Measurements from ENCODE around the gene EFHC2.

The EFHC2 gene

GRCh38 chrX:44343412-44344141, at the start of gene EFHC2:
TSS of gene EFHC2 (minus strand) at chrX:44343672. CDS start at chrX:44343588, 84 bp downstream.
- DNase-seq (ENCODE audit: low read depth) = peak; percentile 30

- no peak for DNase-seq (ENCODE audit: low read depth)
These were observed 49.3 kb upstream of the EFHC2 start for GRCh38 chrX:44392767-44393166.

DNA sequence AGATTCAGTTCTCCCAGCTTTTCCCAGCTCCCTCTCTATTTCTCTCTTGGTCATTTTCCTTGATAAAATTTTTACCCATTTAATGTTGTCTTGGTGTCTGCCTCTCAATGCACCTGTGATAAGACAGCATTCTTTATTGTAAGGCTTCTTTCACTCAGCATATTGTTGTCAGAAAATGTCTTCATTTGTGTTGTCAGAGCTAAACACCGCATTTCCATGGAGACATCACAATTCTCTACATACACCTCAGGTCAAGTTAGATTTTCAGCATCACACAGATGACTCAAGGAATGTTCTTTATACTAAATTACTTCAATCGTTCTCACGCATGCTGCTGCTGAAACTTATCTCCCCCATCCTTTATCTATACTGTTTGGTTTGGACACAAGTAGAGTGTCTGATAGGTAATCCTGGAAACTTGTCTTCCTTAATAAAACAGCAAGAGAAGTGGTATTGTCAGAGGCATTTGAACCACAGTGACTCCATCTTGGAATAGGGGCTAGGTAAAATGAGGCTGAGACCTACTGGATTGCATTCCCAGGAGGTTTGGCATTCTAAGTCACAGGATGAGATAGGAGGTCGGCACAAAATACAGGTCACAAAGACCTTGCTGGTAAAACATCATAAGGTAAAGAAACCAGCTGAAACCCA, 41.3 kb upstream of the EFHC2 start:
- no peak for DNase-seq (ENCODE audit: low read depth)

GRCh38 chrX:44382871-44383270, 39.4 kb upstream of the EFHC2 start:
- no peak for DNase-seq (ENCODE audit: low read depth)

DNA sequence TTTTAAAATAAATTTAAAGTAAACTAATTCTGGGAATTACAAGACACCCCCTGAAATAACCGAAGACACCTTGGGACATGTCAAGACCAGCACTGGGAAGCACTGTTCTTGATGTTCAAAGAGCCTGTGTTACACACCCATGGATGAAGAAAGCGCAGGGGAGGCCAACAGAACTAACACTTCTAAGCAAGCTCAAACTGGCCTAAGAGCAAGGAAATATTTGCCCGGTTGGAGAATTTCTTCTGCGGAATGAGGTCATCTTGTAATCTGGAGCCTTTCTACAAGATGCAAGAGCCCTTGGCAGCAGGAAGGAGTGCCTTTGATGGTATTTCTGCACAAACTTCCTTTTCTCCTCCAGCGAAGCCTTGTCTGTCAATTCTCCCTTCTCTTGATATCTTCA, 9.3 kb upstream of the EFHC2 start:
- DNase-seq (ENCODE audit: low read depth) = no peak

DNA sequence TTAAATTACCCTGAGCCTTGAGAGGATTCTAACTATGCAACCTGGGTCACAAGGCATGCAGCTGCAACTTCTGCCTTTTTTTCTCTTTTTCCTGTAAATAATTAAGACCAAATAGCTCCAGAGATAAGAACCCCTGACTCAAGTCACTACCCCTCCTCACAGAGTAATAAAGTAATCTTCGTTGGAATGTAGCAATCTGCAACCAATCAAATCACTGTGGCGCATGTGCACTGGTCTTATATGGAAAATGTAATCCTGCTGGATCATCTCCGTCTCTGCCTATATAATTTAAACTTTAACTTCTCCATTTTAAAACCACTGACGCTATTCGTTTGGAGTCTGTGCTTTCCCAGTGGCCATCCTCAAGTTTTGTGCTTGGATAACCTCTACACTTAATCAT, 6.1 kb upstream of the EFHC2 start:
- DNase-seq (ENCODE audit: low read depth) = no peak

DNA sequence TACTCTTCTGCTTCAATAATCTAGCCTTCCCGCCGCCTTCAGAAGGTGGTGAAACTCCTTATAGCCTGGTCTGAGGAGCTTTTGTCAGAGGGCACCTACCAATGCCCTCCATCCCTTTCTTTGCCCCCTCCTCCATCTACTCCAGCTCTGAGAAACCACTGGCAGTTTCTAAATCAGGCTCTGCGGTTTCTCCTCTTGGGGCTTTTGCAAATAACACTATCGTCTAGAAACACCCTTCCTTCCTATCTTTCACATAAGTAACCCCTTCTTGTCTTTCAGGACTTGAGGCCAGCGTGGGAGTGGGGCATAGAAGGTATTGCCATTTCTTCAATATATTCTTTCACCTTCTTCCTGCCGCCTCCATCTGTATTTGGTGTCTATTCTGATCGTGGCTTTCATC, 1.2 kb upstream of the EFHC2 start:
- no peak for DNase-seq (ENCODE audit: low read depth)

DNA sequence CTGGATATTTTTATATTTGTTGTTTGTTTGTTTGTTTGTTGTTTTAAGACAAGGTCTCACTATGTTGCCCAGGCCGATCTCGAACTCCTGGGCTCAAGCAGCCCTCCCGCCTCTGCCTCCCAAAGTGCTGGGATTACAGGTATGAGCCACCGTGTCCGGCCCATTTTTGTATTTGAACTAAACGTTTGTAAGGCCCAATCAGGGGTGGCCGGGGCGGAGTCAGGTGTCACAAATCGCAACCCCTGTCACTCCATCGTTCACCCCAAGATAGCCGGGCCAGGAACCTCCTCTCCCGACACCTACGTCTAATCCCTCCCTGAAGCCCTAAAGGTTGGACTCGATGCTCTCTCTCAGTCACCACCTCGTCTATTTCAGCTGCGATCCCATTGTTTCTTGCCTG, 722 bp upstream of the EFHC2 start:
- DNase-seq (ENCODE audit: low read depth) = peak; percentile 37

- DNase-seq (ENCODE audit: low read depth) = no peak
These were observed 606 bp downstream of the EFHC2 start for GRCh38 chrX:44342866-44343265.

DNA sequence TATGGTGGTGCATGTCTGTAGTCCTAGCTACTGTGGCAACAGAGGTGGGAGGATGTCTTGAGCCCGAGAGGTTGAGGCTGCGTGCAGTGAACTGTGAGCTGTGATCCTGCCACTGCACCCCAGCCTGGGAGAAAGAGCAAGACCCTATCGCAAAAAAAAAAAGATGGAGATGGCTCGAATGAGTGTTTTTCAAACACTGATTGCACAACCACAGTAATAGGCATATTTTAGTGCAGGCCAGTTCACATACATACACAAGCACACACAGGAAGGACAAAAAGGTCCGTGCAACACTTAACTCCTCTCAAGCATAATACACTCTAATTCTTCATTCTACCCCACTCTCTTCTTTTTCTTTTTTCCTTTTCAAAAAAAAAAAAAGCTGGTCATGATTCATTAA, 5.1 kb downstream of the EFHC2 start:
- no peak for DNase-seq (ENCODE audit: low read depth)

DNA sequence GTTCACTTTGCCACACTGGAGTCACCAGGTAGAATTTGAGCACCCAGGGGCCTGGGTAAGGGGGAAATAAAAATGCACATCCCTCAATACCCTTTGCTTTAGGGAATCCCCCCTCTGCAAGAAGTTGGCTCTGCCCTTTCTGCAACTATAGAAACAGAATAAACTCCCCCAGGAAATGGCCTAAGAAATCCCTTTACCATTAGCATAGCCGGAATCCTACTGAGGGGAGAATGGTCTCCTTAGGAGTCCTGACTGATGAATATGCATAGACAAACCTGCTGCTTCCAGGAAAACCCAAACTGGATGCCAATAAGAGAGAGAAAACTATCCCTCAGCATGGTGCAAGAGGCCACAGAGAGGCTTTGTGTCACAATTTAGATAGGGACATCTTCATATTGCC, 11.0 kb downstream of the EFHC2 start:
- DNase-seq (ENCODE audit: low read depth) = no peak

DNA sequence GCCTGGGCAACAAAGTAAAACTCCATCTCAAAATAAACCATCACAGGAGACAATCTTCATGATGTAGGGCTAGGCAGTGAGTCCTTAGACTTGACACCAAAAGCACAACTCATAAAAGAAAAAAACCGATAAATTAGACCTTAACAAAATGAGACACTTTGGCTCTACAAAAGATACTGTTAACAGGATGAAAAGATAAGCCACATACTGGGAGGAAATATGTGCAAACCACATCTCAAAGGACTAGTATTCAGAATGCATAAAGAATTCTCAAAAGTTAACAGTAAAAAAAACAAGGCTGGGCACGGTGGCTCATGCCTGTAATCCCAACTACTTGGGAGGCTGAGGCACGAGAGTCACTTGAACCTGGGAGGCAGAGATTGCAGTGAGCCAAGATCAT, 13.2 kb downstream of the EFHC2 start:
- no peak for DNase-seq (ENCODE audit: low read depth)

GRCh38 chrX:44319550-44319949, 23.9 kb downstream of the EFHC2 start:
- no peak for DNase-seq (ENCODE audit: low read depth)

DNA sequence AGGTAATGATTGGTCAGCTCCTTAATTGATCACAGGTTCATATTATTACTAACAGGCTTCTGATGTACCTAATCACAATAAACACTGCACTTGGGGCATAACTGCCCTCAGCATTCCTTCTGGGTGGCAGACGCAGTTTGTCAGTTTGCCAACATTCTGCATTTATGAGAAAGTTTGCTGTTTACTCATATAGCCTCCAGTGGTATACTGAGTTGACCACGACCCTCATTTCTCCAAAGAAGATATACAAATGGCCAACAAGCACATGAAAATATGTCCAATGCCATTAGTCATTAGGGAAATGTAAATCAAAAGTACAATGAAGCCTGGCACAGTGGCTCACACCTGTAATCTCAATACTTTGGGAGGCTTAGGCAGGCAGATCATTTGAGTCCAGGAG, 26.3 kb downstream of the EFHC2 start:
- no peak for DNase-seq (ENCODE audit: low read depth)

DNA sequence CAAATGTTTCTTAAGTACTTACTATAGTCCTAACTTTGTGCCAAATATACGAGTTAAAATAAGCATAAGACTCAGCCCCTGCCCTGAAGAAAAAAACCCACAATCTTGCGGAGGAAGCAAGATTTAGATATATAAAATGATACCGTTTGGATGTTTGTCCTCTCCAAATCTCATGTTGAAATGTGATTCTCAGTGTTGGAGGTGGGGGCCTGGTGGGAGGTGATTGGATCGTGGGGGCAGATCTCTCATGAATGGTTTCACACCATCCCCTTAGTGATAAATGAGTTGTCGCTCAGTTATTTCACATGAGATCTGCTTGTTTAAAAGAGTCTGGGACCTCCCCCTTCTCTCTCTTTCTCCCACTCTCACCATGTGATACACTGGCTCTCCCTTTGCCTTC, 28.7 kb downstream of the EFHC2 start:
- DNase-seq (ENCODE audit: low read depth) = no peak

GRCh38 chrX:44314259-44314734, 29.2 kb downstream of the EFHC2 start:
- no peak for DNase-seq (ENCODE audit: low read depth)

DNA sequence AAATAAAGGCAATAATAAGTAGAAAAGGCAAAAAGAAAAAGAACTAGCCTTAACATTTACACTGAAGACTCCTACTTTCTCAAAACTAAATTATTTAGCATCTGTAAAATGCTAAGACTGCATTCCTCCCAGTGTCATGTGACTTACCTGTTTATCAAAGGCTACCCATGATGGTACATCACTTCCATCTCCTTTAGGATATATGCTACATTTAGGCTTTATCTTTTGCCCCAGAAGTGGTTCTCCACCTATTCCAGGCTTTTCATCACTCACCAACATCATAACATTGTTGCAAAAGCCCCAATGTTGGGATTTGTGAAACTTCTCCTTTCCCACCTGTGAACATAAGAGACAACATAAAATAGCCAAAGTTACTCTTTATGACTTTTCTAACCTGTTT, 31.1 kb downstream of the EFHC2 start:
- no peak for DNase-seq (ENCODE audit: low read depth)

DNA sequence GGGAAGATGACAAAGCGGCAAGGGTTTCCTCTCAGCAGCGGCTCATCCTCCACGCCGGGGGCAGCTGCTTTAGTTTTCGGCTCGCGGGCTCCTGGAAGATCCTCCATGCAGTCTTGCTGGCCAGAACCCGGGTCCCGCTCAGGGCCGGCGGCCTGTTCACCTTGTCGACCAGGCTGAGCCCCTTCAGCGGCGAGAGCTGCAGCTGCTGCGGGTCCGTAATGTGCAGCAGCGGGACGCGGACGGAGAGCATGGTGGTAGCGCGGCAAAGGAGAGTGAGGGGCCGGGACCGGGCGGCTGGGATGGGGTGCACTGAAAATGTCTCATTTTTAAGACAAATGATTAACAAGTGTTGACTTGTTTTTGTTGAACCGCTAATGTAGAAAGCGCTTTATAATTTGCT, 33.2 kb downstream of the EFHC2 start:
- DNase-seq (ENCODE audit: low read depth) = no peak

DNA sequence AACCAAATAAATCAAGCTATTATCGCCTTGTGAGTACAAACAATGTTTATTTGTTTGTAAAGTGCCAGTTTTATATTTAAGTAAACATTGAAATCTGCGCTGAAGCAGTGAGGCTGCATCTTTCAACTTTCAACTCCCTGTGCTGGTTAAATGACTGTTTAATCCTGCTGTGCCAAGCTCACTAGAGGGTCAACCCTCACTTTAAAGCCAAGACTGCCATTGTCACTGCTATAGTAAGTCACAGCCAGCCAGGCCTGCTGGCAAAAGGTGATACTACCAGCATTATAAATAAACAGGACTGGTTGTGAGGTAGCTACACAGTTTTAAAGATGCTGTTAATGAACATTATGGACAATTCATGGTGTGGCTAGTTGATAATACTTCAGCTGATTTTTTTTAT, 34.6 kb downstream of the EFHC2 start:
- no peak for DNase-seq (ENCODE audit: low read depth)

- DNase-seq (ENCODE audit: low read depth) = no peak
These were observed 37.1 kb downstream of the EFHC2 start for GRCh38 chrX:44306356-44306755.

GRCh38 chrX:44305921-44306320, 37.6 kb downstream of the EFHC2 start:
- DNase-seq (ENCODE audit: low read depth) = no peak

DNA sequence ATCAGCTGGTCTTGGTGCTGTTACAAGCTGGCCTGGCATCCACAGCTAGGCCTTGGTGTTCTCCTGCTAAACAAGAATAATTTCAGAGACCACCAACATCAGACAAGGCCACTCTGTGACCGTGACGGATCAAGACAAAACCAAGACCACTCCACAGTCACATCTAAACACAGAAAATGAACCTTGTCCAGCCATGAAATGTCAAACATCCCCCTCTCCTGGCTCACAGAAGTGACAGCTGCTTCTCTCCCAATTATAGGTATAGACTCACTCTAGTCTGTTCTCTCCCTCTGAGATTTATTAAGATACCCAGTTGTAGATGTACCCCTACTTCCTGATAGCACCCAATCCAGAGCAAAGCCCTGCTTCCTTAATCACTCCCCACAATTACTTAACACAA, 40.4 kb downstream of the EFHC2 start:
- DNase-seq (ENCODE audit: low read depth) = no peak

DNA sequence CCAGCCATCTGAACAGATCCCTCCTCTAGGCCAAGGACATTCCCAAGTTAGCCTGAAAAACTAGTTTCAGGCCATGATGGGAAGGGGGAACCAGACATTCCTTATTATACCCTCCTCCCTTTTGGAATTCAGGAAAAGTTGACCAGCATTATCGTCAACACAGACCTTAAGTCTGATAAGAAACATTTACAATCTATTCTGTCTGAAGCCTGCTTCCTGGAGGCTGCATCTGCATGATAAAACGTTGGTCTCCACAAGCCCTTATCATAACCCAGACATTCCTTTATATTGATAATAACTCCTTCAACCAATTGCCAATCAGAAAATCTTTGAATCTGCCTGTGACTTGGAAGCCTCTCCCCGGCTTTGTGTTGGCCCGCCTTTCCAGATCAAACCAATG, 44.3 kb downstream of the EFHC2 start:
- DNase-seq (ENCODE audit: low read depth) = no peak
